HUES48 (cell line): ENCODE data around the gene TTLL4.

ENCODE experiments used
- H3K27ac ChIP-seq: one replicate; pipeline ENCODE4 v1.7.0; 2013; ENCODE audit warnings: low read depth, low read length, inconsistent platforms
- H3K27me3 ChIP-seq: 2 replicates; pipeline ENCODE4 v1.6.1; 2013; ENCODE audit warnings: mild to moderate bottlenecking, low read length; ENCODE audit not compliant: control insufficient read depth, insufficient read depth
- H3K36me3 ChIP-seq: 2 replicates; pipeline ENCODE4 v1.6.1; 2013; ENCODE audit warnings: low read length; ENCODE audit not compliant: control insufficient read depth, insufficient read depth
- H3K4me1 ChIP-seq: 2 replicates; pipeline ENCODE4 v1.6.1; 2013; ENCODE audit warnings: mild to moderate bottlenecking, low read length; ENCODE audit not compliant: control insufficient read depth, insufficient read depth
- H3K4me3 ChIP-seq: 2 replicates; pipeline ENCODE4 v1.5.1; 2013; ENCODE audit warnings: mild to moderate bottlenecking, low read depth, low read length
- H3K9ac ChIP-seq: 2 replicates; pipeline ENCODE4 v1.6.1; 2013; ENCODE audit warnings: mild to moderate bottlenecking, low read depth, low read length, moderate library complexity
- H3K9me3 ChIP-seq: 2 replicates; pipeline ENCODE4 v1.6.1; 2013; ENCODE audit warnings: low read length; ENCODE audit not compliant: control insufficient read depth, insufficient read depth

TTLL4 gene

DNA sequence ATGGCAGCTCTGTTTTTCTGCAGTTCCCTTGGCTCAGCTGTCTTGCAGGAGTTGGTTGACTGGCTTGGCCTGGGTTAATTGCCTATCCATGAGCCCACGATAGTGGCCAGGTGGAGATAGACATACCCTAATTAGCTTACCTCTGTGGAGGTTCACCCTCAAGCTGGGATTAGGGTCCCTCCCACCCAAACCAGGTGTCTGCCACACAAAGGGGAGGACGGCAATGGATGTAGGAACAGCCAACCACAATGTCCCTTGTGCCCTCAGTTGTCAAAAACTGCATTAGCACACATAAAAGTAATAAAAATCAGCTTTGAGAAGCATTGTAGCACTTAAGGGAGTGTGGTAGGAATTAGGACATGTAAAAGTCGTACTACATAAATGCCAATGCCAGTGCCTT lies 75.5 kb downstream of the TTLL4 start:
- Histone ChIP-seq H3K36me3 (no peaks in the 10 kb centered on the region), H3K4me1 (peaks cover 4% of the 10 kb centered on the region; the same call in 1 of the 2 replicates), H3K9me3 (no peaks in the 10 kb centered on the region), H3K9ac (no peak overlapping the region), H3K4me3 (no peak overlapping the region), H3K27me3 (peaks cover 32% of the 10 kb centered on the region), H3K27ac (no peak overlapping the region)

DNA sequence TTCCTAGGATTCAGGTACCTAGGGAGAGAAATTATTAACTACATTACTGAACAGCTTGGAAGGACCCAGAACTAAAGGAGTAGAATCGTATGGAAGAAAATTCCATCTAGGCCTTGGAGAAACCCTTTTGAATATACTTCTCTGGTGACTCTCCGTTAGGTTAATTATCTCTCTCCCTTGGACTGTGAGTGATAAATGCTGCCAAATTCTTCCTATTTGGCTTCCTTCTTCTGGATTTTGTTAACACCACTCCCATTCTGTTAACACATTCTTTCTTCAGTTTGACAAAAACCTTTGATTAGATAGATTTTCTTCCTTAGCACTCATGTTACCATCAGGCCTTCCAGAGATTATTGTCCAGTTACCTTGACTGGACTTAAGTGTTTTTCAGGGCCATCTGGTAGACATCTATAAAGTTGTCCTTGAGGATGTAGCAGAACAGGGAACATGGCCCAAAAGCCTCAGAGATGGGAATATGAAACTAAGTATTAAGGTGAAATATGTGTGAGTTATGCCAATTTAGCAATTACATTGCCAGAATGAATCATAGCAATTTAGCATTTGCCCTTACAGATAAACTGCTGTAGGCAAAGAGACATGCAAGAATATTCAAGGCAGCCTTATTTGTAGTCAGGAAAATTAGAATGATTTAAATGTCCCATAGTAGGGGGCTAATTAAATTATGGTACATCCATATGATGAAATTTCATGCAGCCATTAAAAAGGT lies 78.1 kb downstream of the TTLL4 start:
- H3K4me3 ChIP-seq: no peak overlapping the region
- no peaks in the 10 kb centered on the region for H3K9me3 ChIP-seq
- no peaks in the 10 kb centered on the region for H3K4me1 ChIP-seq
- H3K27ac ChIP-seq: no peak overlapping the region
- H3K36me3 ChIP-seq: no peaks in the 10 kb centered on the region
- H3K27me3 ChIP-seq: peaks cover 6% of the 10 kb centered on the region
- H3K9ac ChIP-seq: no peak overlapping the region

DNA sequence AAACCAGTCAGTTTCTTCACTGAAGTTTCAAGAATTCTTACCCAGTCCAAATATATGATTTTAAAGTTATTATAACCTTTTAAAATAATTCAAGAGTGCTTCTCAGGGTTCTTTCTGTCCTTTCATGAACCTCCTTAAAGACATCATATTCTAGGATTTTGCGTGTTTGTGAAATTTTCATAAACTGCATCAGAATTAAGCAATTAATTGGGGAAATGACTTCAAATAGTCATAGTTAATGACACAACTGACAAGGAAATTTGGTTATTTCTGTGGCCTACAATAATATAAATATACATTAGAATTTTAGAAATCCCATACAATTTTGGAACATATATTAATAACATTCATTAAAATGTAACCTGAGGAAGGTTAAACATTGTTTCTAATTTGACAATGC lies 81.8 kb downstream of the TTLL4 start:
- Histone ChIP-seq H3K27ac (no peak overlapping the region), H3K9ac (no peak overlapping the region), H3K4me3 (no peak overlapping the region), H3K9me3 (no peaks in the 10 kb centered on the region), H3K36me3 (no peaks in the 10 kb centered on the region), H3K4me1 (peaks cover 4% of the 10 kb centered on the region; the same call in 1 of the 2 replicates), H3K27me3 (no peaks in the 10 kb centered on the region)

DNA sequence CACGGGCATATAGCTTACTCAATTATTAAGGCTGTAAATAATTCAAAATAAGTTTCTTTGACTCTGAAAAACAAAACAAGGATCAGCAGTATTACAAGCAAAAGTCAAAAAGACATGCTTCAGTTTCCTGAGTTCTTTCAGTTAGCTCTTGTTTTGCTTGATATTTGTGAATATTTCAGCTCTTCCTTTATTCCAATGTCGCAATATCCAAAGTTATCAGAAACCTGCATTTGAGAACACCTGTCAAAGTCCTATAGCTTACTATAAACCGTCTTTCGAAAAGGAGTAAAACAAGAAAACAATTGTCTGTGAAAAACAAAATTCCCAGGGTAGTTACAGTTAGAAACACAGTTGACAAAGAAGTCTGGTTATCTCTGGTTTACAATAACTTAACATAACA lies 86.1 kb downstream of the TTLL4 start:
- peaks cover 19% of the 10 kb centered on the region for H3K4me1 ChIP-seq
- no peak overlapping the region for H3K27ac ChIP-seq
- H3K9me3 ChIP-seq: no peaks in the 10 kb centered on the region
- no peak overlapping the region for H3K9ac ChIP-seq
- no peaks in the 10 kb centered on the region for H3K36me3 ChIP-seq
- H3K27me3 ChIP-seq: no peaks in the 10 kb centered on the region
- H3K4me3 ChIP-seq: no peak overlapping the region

DNA sequence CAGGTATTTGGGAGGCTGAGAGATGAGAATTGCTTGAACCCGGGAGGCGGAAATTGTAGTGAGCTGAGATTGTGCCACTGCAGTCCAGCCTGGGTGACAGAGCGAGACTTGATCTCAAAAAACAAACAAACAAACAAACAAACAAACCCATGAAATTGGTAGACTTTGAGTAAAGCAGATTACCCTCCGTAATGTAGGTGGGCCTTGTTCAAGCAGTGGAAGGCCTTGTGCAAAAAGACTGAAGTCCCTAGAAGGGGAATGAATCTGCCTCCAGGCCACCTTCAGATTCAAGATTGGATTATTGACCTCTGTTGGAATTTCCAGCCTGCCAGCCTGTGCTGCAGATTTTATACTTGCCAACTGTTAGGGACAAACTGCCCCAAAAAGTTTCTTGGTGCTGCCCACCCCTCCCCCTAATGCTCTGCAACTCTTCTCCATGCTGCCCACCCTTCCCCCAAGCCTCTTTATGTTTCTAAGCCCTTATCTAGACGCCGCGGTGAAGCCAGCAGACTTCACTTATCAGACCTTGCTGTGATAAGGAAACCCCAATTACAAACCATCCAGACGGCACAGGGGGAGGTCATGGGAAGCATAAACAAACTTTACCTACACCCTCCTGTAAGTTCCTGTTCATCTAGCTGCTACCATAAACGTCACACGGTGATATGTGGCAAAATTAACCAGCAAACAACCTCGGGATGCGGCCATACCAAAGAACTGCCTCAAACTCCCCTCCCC lies 88.3 kb downstream of the TTLL4 start:
- H3K27ac ChIP-seq: peak overlapping the region; percentile 82
- H3K9ac ChIP-seq: no peak overlapping the region
- no peaks in the 10 kb centered on the region for H3K36me3 ChIP-seq
- H3K9me3 ChIP-seq: peaks cover under 1% of the 10 kb centered on the region; the same call in 1 of the 2 replicates
- no peaks in the 10 kb centered on the region for H3K27me3 ChIP-seq
- peaks cover 19% of the 10 kb centered on the region for H3K4me1 ChIP-seq
- H3K4me3 ChIP-seq: no peak overlapping the region

DNA sequence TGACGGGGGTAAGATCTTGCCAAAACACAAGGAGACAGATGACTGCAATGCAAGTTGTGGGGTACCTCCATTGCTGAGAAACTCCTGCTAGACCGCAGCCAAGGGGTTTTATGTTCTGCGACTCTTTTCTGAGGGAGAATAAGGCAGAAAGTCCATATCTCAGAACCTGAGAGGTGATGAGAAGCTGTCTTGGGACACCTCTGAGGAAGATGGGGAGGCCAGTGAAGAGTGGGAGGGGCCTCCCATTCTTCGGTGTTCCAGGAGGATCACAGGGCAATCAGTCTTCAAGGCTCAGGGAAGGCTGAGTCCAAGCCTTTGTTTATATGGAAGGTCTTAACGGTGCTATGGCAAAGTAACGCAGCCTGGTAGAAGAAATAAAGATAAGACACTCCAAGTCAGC lies 89.4 kb downstream of the TTLL4 start:
- H3K4me1 ChIP-seq: peaks cover 14% of the 10 kb centered on the region
- peak overlapping the region; percentile 82 for H3K27ac ChIP-seq
- H3K36me3 ChIP-seq: no peaks in the 10 kb centered on the region
- H3K4me3 ChIP-seq: no peak overlapping the region
- peaks cover 7% of the 10 kb centered on the region; the same call in 1 of the 2 replicates for H3K9me3 ChIP-seq
- no peak overlapping the region for H3K9ac ChIP-seq
- H3K27me3 ChIP-seq: no peaks in the 10 kb centered on the region

DNA sequence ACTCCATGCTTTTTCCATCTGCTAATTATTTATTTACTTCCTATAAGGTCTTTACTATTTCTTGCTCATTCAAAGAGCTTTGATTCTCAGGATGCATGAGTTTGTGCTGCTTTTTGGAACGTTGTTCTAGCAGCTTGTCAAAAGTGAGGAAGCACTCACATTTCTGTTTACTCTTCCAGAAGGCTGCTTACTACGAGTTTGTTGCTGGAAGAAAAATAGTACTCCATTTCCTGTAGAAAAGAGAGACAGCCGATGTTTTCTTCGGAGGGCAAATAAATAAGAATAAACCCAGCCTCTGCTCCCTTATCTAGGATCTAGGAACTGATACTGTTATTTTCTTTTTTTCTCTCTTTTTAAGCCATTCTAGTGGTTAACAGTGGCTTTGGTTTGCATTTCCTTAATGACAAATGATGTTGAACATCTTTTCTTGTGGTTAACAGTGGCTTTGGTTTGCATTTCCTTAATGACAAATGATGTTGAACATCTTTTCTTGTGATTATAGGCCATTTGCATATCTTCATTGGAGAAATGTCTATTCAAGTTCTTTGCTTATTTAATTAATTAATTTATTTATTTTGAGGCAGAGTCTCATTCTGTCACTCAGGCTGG lies 91.9 kb downstream of the TTLL4 start:
- peaks cover 31% of the 10 kb centered on the region for H3K4me1 ChIP-seq
- no peaks in the 10 kb centered on the region for H3K27me3 ChIP-seq
- H3K9me3 ChIP-seq: peaks cover 7% of the 10 kb centered on the region; the same call in 1 of the 2 replicates
- H3K36me3 ChIP-seq: no peaks in the 10 kb centered on the region
- no peak overlapping the region for H3K4me3 ChIP-seq
- H3K27ac ChIP-seq: no peak overlapping the region
- no peak overlapping the region for H3K9ac ChIP-seq

DNA sequence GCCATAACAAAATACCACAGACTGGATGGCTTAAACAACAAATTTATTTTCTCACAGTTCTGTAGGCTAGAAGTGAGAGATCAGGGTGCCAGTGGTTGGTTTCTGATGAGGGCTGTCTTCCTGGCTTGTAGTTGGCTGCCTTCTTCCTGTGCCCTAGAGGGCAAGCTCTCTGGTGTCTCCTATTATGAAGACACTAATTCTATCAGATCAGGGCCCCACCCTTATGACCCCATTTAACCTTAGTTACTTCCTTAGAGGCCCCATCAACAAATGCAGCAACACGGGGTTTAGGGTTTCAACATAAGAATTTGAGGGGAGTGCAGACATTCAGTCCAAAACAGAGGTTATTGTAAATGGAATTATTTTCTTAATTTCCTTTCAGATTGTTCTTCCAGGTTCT lies 94.2 kb downstream of the TTLL4 start:
- H3K9ac ChIP-seq: no peak overlapping the region
- peaks cover 20% of the 10 kb centered on the region for H3K4me1 ChIP-seq
- peak overlapping the region; percentile 34 for H3K27ac ChIP-seq
- no peaks in the 10 kb centered on the region for H3K36me3 ChIP-seq
- H3K4me3 ChIP-seq: no peak overlapping the region
- peaks cover 7% of the 10 kb centered on the region; the same call in 1 of the 2 replicates for H3K9me3 ChIP-seq
- no peaks in the 10 kb centered on the region for H3K27me3 ChIP-seq
